GM19351 (cell line): ENCODE measurements around the gene C19orf25.

ENCODE experiments used
- ATAC-seq: cut with Tn5 transposase; IDR thresholded peaks from one replicate; pipeline ENCODE4 v1.9.1; 2021; ENCODE audit warnings: mild to moderate bottlenecking, moderate library complexity; ENCODE audit not compliant: unreplicated experiment

Gene C19orf25

GRCh38 chr19:1466461-1467214 is 12.4 kb downstream of the C19orf25 start:
- ATAC-seq: no peak

- no peak for ATAC-seq
Observed at GRCh38 chr19:1466018-1466460, 13.0 kb downstream of the C19orf25 start.

- ATAC-seq: no peak
Observed at GRCh38 chr19:1465191-1466016, 13.6 kb downstream of the C19orf25 start.

DNA sequence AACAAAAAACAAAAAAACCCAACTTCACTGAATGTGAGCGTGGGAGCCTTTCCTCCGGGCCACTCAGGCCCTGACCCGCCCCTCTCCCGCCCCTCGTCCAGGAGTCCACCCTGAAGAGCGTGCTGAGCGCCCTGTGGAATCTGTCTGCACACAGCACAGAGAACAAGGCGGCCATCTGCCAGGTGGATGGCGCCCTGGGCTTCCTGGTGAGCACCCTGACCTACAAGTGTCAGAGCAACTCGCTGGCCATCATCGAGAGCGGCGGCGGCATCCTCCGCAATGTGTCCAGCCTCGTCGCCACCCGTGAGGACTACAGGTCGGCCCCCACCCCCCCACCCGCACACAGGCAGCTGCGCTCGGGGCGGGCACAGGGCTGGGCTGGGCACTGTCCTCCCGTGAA is 17.2 kb downstream of the C19orf25 start:
- ATAC-seq: no peak

GRCh38 chr19:1460033-1460995 is 18.7 kb downstream of the C19orf25 start:
- ATAC-seq: no peak

- ATAC-seq: no peak
Observed at GRCh38 chr19:1459479-1459878, 19.5 kb downstream of the C19orf25 start.

- no peak for ATAC-seq
Observed at GRCh38 chr19:1457892-1458291, 21.1 kb downstream of the C19orf25 start.

- no peak for ATAC-seq
Observed at GRCh38 chr19:1457031-1457739, 21.8 kb downstream of the C19orf25 start.

- no peak for ATAC-seq
Observed at GRCh38 chr19:1456121-1456900, 22.7 kb downstream of the C19orf25 start.

DNA sequence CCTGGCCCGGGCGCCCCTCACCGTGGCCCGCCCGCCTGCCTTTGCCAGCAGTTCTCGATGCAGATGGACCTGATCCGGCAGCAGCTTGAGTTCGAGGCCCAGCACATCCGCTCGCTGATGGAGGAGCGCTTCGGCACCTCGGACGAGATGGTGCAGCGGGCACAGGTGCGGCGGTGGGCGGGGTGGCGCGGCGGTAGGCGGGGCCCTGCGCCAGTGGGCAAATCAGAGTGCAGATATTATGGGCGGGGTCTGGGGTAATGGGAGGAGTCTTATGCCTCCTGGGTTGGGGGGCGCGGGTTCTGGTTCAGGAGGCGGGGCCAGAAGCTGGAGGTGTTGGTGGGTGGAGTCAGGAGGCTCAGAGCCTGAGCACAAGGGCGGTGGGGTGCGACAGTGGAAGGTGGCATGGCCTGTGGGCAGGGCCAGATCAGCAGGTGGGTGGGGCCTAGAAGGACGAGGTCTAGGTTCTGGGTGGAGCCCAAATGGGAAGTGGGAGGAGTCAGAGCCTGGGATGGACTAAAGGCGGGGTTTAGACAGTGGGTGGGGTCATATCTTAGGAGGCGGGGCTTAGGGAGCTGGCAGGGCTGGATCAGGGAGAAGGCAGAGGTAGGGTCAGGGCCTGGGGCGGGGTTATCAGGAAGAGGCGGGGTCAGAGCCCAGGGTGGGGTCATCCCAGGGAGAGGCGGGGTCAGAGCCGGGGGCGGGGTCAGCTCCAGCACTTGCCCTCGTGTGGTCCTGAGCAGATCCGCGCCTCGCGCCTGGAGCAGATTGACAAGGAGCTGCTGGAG is 23.5 kb downstream of the C19orf25 start:
- ATAC-seq: no peak

GRCh38 chr19:1455002-1455335 is 24.0 kb downstream of the C19orf25 start:
- ATAC-seq: no peak

DNA sequence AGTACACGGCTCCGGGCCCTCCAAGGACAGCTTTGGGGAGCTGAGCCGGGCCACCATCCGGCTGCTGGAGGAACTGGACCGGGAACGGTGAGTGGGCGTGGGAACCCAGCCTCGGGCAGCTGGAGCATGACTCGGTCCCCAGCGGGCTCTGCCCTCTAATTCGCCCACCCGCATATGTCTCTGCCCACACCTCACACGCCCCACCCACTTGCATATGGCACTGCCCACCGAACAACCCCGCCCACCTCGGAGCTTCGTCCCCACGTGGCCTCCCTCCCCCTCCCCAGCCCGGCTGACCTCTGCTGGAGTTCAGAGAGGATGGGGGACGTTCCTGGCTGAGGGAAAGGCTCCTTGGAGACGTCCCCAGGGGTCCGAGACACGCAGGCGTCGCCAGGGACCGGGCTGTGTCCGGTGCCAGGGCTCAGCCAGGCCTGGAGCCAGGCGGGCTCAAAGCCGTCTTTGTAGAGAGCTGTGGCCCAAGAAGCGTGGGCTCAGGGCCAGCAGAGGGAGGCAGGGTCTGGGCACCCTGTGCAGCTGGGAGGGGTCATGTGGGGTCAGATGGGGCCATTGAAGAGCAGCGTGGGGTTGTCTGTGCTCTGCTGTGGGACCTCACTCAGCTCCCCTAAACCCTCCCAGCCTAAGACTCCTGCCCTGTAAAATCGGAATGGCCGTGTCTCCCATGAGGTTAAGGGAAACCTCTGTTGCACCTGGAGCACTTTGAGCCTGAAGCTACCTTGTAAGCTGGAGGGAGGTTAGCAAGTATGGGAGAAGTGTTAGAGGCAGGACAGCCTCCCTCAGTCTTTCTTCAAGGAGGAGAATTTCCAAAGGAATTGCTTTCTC is 25.3 kb downstream of the C19orf25 start:
- no peak for ATAC-seq

DNA sequence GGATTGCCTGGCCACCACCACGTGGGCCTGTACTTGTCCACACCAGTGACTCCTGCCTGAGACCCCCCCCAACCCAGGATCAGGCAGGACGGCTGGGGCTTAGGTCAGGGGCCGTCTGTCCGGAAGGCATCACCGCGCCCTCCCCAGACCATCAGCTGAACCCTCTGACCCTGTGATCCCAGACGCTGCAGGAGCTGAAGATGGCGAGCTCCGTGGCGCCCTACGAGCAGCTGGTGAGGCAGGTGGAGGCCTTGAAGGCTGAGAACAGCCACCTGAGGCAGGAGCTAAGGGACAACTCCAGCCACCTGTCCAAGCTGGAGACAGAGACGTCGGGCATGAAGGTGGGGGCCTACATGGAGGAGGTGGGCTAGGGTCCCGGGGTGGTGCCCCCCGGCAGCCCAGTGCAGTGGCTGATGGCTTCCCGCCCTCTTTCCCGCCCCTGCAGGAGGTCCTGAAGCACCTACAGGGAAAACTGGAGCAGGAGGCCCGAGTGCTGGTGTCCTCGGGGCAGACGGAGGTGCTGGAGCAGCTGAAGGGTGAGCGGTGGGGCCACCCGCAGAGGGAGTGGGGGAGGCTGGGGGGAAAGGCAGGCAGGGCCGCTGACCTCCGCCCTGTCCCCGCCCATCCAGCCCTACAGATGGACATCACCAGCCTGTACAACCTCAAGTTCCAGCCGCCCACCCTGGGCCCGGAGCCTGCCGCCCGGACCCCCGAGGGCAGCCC is 26.1 kb downstream of the C19orf25 start:
- no peak for ATAC-seq

- ATAC-seq: no peak
Observed at GRCh38 chr19:1451916-1452801, 26.9 kb downstream of the C19orf25 start.

GRCh38 chr19:1450735-1451731 is 28.0 kb downstream of the C19orf25 start:
- no peak for ATAC-seq
